Measurements from ENCODE around the gene NOC2L. TPM values are rescaled to one million over a fixed set of nuclear protein-coding genes. Genes with fewer than 3 reads are reported as not detected.
"Not testable (repeated sequence)": the region's sequence is repeated elsewhere in the genome, so short reads cannot be mapped to it uniquely, and the experiment has no call there.

The NOC2L gene
- total RNA-seq, 1 donor from 2014 or later: 90.3 TPM

- Mint-ChIP-seq H3K4me3 (ENCODE audit: unreplicated experiment) (no peak overlapping the region), H3K36me3 (ENCODE audit: unreplicated experiment) (peaks cover 5% of the 10 kb centered on the region), H3K27me3 (ENCODE audit: unreplicated experiment) (peaks cover 3% of the 10 kb centered on the region), H3K4me1 (ENCODE audit: low read depth, unreplicated experiment) (no peaks in the 10 kb centered on the region), H3K9me3 (ENCODE audit: unreplicated experiment) (peaks cover 9% of the 10 kb centered on the region), H3K27ac (ENCODE audit: unreplicated experiment) (no peak overlapping the region)
- no peak for DNase-seq
- TF ChIP-seq, protein P1, sequence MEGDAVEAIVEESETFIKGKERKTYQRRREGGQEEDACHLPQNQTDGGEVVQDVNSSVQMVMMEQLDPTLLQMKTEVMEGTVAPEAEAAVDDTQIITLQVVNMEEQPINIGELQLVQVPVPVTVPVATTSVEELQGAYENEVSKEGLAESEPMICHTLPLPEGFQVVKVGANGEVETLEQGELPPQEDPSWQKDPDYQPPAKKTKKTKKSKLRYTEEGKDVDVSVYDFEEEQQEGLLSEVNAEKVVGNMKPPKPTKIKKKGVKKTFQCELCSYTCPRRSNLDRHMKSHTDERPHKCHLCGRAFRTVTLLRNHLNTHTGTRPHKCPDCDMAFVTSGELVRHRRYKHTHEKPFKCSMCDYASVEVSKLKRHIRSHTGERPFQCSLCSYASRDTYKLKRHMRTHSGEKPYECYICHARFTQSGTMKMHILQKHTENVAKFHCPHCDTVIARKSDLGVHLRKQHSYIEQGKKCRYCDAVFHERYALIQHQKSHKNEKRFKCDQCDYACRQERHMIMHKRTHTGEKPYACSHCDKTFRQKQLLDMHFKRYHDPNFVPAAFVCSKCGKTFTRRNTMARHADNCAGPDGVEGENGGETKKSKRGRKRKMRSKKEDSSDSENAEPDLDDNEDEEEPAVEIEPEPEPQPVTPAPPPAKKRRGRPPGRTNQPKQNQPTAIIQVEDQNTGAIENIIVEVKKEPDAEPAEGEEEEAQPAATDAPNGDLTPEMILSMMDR (IDR thresholded peaks at IDR 0.05; ENCODE audit: partially characterized antibody, unreplicated experiment): no peak
Observed at GRCh38 chr1:899636-900317, 59.3 kb downstream of the NOC2L start.

- H3K27me3 Mint-ChIP-seq (ENCODE audit: unreplicated experiment); DNase-seq; H3K9me3 Mint-ChIP-seq (ENCODE audit: unreplicated experiment); H3K36me3 Mint-ChIP-seq (ENCODE audit: unreplicated experiment); H3K4me3 Mint-ChIP-seq (ENCODE audit: unreplicated experiment); H3K27ac Mint-ChIP-seq (ENCODE audit: unreplicated experiment); H3K4me1 Mint-ChIP-seq (ENCODE audit: low read depth, unreplicated experiment): not testable (repeated sequence)
Observed at GRCh38 chr1:897951-898350, 61.1 kb downstream of the NOC2L start.

GRCh38 chr1:897226-897625 is 61.8 kb downstream of the NOC2L start:
- H3K4me3 Mint-ChIP-seq (ENCODE audit: unreplicated experiment): no peak overlapping the region
- peaks cover 8% of the 10 kb centered on the region for H3K9me3 Mint-ChIP-seq (ENCODE audit: unreplicated experiment)
- TF ChIP-seq, protein P1 (IDR thresholded peaks at IDR 0.05; ENCODE audit: partially characterized antibody, unreplicated experiment): no peak
- H3K27me3 Mint-ChIP-seq (ENCODE audit: unreplicated experiment): peaks cover 1% of the 10 kb centered on the region
- H3K27ac Mint-ChIP-seq (ENCODE audit: unreplicated experiment): no peak overlapping the region
- peaks cover 5% of the 10 kb centered on the region for H3K36me3 Mint-ChIP-seq (ENCODE audit: unreplicated experiment)
- no peak for DNase-seq
- H3K4me1 Mint-ChIP-seq (ENCODE audit: low read depth, unreplicated experiment): no peaks in the 10 kb centered on the region

Other genes starting within 250 kb of the NOC2L start
- gene SAMD11, start 35.3 kb downstream of the NOC2L start, total RNA-seq (ENCODE audit: unreplicated experiment): 46.2 TPM
- gene KLHL17, start 1.3 kb upstream of the NOC2L start, total RNA-seq (ENCODE audit: unreplicated experiment): 103 TPM
- 0.29 TPM for gene PLEKHN1, start 7.2 kb upstream of the NOC2L start, total RNA-seq (ENCODE audit: unreplicated experiment)
- gene PERM1, start 22.8 kb upstream of the NOC2L start, total RNA-seq (ENCODE audit: unreplicated experiment): 0.32 TPM
- 218 TPM for gene HES4, start 40.8 kb upstream of the NOC2L start, total RNA-seq (ENCODE audit: unreplicated experiment)
- gene ISG15, start 54.2 kb upstream of the NOC2L start, total RNA-seq (ENCODE audit: unreplicated experiment): 18.4 TPM
- gene AGRN, start 60.9 kb upstream of the NOC2L start, total RNA-seq (ENCODE audit: unreplicated experiment): 914 TPM
- gene RNF223, start 115.0 kb upstream of the NOC2L start, total RNA-seq (ENCODE audit: unreplicated experiment): not detected
- 24.5 TPM for gene C1orf159, start 156.8 kb upstream of the NOC2L start, total RNA-seq (ENCODE audit: unreplicated experiment)
- not detected for gene TTLL10, start 214.6 kb upstream of the NOC2L start, total RNA-seq (ENCODE audit: unreplicated experiment)
- gene TNFRSF18, start 247.3 kb upstream of the NOC2L start, total RNA-seq (ENCODE audit: unreplicated experiment): 3.0 TPM